Measurements from ENCODE around the gene CBX7.

- TF ChIP-seq REST (IDR thresholded peaks at IDR 0.05; ENCODE audit: unreplicated experiment) (no peak), CTCF (conservative IDR thresholded peaks at IDR 0.05; ENCODE audit: low read depth in 2 of 2) (no peak)
Observed at GRCh38 chr22:39148727-39149535, 3.5 kb downstream of the CBX7 start.

Data from GM23338 (cell line).